GM06990 (cell line): ENCODE results near the gene KRT14.
"Not testable (repeated sequence)": the region's sequence is repeated elsewhere in the genome, so short reads cannot be mapped to it uniquely, and the experiment has no call there.

Source experiments
- DNase-seq: peaks from one replicate; pipeline ENCODE4 v3.0.0-alpha.2; 2011; ENCODE audit not compliant: insufficient read length; ENCODE audit errors: extremely low read depth
- H3K27me3 ChIP-seq: replicated peaks from 2 replicates; pipeline ENCODE4 v1.6.0; 2011; ENCODE audit warnings: low read length; ENCODE audit not compliant: control insufficient read depth, insufficient read depth
- H3K36me3 ChIP-seq: 2 replicates; pipeline ENCODE4 v1.5.1; 2011; ENCODE audit warnings: low read length; ENCODE audit not compliant: control insufficient read depth, insufficient read depth
- H3K4me3 ChIP-seq: replicated peaks from 2 replicates; pipeline ENCODE4 v1.5.1; 2011; ENCODE audit warnings: low read depth, mild to moderate bottlenecking, control low read depth, low read length
- CTCF ChIP-seq: IDR thresholded peaks from 2 replicates; pipeline ENCODE4 v1.5.1; 2011; ENCODE audit warnings: low read length, control low read depth, mild to moderate bottlenecking, inconsistent platforms; ENCODE audit not compliant: insufficient read depth, poor library complexity, severe bottlenecking

Gene KRT14

GRCh38 chr17:41631898-41632285, 45.2 kb upstream of the KRT14 start:
- Histone ChIP-seq H3K27me3 (no peaks in the 10 kb centered on the region), H3K36me3 (no peaks in the 10 kb centered on the region), H3K4me3 (no peak overlapping the region)
- DNase-seq: no peak
- TF ChIP-seq CTCF: no peak

- H3K27me3 ChIP-seq: no peaks in the 10 kb centered on the region
Measured at GRCh38 chr17:41631025-41631897, 44.6 kb upstream of the KRT14 start.

GRCh38 chr17:41629826-41630670, 43.4 kb upstream of the KRT14 start:
- no peak for TF ChIP-seq CTCF
- no peaks in the 10 kb centered on the region for H3K36me3 ChIP-seq
- H3K27me3 ChIP-seq: no peaks in the 10 kb centered on the region

More at GRCh38 chr17:41631025-41631897, 44.6 kb upstream of the KRT14 start:
- DNase-seq: no peak
- Histone ChIP-seq H3K4me3 (no peak overlapping the region), H3K36me3 (no peaks in the 10 kb centered on the region)
- TF ChIP-seq CTCF: no peak

GRCh38 chr17:41629316-41629715, 42.6 kb upstream of the KRT14 start:
- TF ChIP-seq CTCF: no peak
- Histone ChIP-seq H3K4me3 (no peak overlapping the region), H3K27me3 (no peaks in the 10 kb centered on the region; the same call in 1 of the 2 replicates), H3K36me3 (no peaks in the 10 kb centered on the region)
- no peak for DNase-seq

More at GRCh38 chr17:41629826-41630670, 43.4 kb upstream of the KRT14 start:
- H3K4me3 ChIP-seq: no peak overlapping the region
- no peak for DNase-seq

GRCh38 chr17:41628621-41629255, 42.0 kb upstream of the KRT14 start:
- not testable (repeated sequence) for H3K4me3 ChIP-seq, DNase-seq, H3K36me3 ChIP-seq, H3K27me3 ChIP-seq

GRCh38 chr17:41628073-41628370, 41.3 kb upstream of the KRT14 start:
- H3K4me3 ChIP-seq, DNase-seq, H3K36me3 ChIP-seq, H3K27me3 ChIP-seq: not testable (repeated sequence)
